HUDEP-2 (cell line): ENCODE results near the gene MAP2K5.

Experiments
- DNase-seq, 76 experiments: peaks; one replicate each; lab custom pipeline; 2025; ENCODE audit not compliant: unreplicated experiment in 76 of 76; lab: John Stamatoyannopoulos, UW

The MAP2K5 gene

GRCh38 chr15:67542420-67543347 is at the start of gene MAP2K5:
MAP2K5 (plus strand) TSS chr15:67542703; CDS start chr15:67543336, 633 bp downstream.
- peak in 73 of 76 experiments; percentile 17 to 81 (median 61) for DNase-seq

GRCh38 chr15:67495585-67495984 is 46.9 kb upstream of the MAP2K5 start:
- DNase-seq: no peak

- peak in 3 of 76 experiments; percentile 3 to 7 (median 6) for DNase-seq
Observed at GRCh38 chr15:67501177-67501835, 41.2 kb upstream of the MAP2K5 start.

GRCh38 chr15:67501836-67502461 is 40.6 kb upstream of the MAP2K5 start:
- DNase-seq: no peak

- DNase-seq: no peak
Observed at GRCh38 chr15:67504056-67504455, 38.4 kb upstream of the MAP2K5 start.

- no peak for DNase-seq
Observed at GRCh38 chr15:67504796-67505195, 37.7 kb upstream of the MAP2K5 start.

- no peak for DNase-seq
Observed at GRCh38 chr15:67505675-67506572, 36.6 kb upstream of the MAP2K5 start.

GRCh38 chr15:67506775-67507747 is 35.4 kb upstream of the MAP2K5 start:
- no peak for DNase-seq

- no peak for DNase-seq
Observed at GRCh38 chr15:67508407-67508806, 34.1 kb upstream of the MAP2K5 start.

GRCh38 chr15:67509918-67510317 is 32.6 kb upstream of the MAP2K5 start:
- DNase-seq: peak in 17 of 76 experiments; percentile 2 to 40 (median 11)

GRCh38 chr15:67510597-67511190 is 31.8 kb upstream of the MAP2K5 start:
- no peak for DNase-seq

GRCh38 chr15:67511606-67512005 is 30.9 kb upstream of the MAP2K5 start:
- DNase-seq: no peak

GRCh38 chr15:67512140-67512539 is 30.4 kb upstream of the MAP2K5 start:
- no peak for DNase-seq

GRCh38 chr15:67512933-67513714 is 29.4 kb upstream of the MAP2K5 start:
- no peak for DNase-seq

- no peak for DNase-seq
Observed at GRCh38 chr15:67515090-67515489, 27.4 kb upstream of the MAP2K5 start.

GRCh38 chr15:67515557-67515956 is 26.9 kb upstream of the MAP2K5 start:
- DNase-seq: no peak

- peak in 4 of 76 experiments; percentile 30 to 52 (median 46) for DNase-seq
Observed at GRCh38 chr15:67520321-67521028, 22.0 kb upstream of the MAP2K5 start.
